PC-9 (cell line): Measurements from ENCODE around the gene ATRN.

ENCODE experiments used
- EZH2 ChIP-seq: fragments of 200-600 bp; sonication (generic); IDR thresholded peaks from 2 replicates; pipeline ENCODE4 v1.8.0; 2017; ENCODE audit warnings: antibody characterized with exemption, low read depth
- TF ChIP-seq, protein P1 (sequence below): fragments of 200-600 bp; sonication (generic); conservative IDR thresholded peaks from 2 replicates; pipeline ENCODE4 v1.6.1; 2017; ENCODE audit warnings: mixed run types, antibody characterized with exemption, mild to moderate bottlenecking, moderate library complexity

DNA sequence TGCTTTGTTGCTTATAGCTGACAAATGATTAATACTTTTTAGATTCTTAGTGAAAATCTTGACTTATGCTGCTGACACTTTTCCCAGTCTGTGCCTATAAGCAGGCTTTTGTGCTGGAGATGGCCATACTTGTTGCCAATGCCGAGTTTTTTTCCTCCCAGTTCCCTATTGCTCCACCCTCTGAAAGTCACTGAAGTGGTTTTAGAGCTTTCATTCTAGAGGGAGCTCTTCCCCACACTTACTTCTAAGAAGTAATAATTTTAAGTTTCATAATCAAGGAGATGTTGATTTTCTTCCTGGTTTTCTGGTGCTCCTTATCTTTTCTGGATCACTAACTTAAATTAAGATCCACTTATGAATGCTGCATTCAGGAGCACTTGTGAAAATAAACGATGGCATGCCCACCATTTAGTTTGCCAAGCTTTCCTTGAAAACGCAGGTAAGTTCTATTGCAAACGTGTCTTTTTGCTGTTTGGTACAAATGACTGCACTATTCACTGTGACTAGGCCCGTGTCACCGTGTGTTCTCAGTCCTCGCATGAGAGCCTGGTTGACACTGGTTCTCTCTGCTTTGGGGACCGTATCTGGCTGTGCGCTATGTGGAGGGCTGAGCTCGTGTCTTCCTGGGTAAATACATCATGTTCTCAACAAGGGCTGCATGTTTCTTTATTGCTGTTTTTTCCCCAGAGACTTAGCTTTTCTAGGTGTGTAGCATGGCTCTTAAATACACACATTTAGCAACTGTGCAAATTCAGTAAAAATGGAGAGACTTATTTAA, 142.2 kb downstream of the ATRN start:
- TF ChIP-seq, protein P1, sequence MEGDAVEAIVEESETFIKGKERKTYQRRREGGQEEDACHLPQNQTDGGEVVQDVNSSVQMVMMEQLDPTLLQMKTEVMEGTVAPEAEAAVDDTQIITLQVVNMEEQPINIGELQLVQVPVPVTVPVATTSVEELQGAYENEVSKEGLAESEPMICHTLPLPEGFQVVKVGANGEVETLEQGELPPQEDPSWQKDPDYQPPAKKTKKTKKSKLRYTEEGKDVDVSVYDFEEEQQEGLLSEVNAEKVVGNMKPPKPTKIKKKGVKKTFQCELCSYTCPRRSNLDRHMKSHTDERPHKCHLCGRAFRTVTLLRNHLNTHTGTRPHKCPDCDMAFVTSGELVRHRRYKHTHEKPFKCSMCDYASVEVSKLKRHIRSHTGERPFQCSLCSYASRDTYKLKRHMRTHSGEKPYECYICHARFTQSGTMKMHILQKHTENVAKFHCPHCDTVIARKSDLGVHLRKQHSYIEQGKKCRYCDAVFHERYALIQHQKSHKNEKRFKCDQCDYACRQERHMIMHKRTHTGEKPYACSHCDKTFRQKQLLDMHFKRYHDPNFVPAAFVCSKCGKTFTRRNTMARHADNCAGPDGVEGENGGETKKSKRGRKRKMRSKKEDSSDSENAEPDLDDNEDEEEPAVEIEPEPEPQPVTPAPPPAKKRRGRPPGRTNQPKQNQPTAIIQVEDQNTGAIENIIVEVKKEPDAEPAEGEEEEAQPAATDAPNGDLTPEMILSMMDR = no peak
- no peak for TF ChIP-seq EZH2
